Endodermal cell (in vitro differentiated cells): Measurements from ENCODE around the gene NUDCD3. TPM values are rescaled to one million over a fixed set of nuclear protein-coding genes. Genes with fewer than 3 reads are reported as not detected.
A peak's percentile ranks its signal among the peaks of the same experiment; 100 is the strongest.

Experiments
- DNase-seq: peaks from one replicate; pipeline ENCODE4 v3.0.0-alpha.2; 2017
- H3K27ac ChIP-seq: 2 replicates; pipeline ENCODE4 v1.5.1; 2013; ENCODE audit warnings: mild to moderate bottlenecking, low read depth, low read length, moderate library complexity
- H3K27me3 ChIP-seq: 2 replicates; pipeline ENCODE4 v1.6.1; 2013; ENCODE audit warnings: mild to moderate bottlenecking, low read length, moderate library complexity; ENCODE audit not compliant: insufficient read depth, control insufficient read depth, poor library complexity, severe bottlenecking
- H3K36me3 ChIP-seq: 2 replicates; pipeline ENCODE4 v1.7.0; 2013; ENCODE audit warnings: mild to moderate bottlenecking, low read length, moderate library complexity; ENCODE audit not compliant: control insufficient read depth, insufficient read depth
- H3K4me1 ChIP-seq: one replicate; pipeline ENCODE4 v1.7.0; 2013; ENCODE audit warnings: low read length; ENCODE audit not compliant: control insufficient read depth, insufficient read depth
- H3K4me3 ChIP-seq: 2 replicates; pipeline ENCODE4 v1.5.1; 2013; ENCODE audit warnings: mild to moderate bottlenecking, low read length, moderate library complexity
- H3K9ac ChIP-seq: 2 replicates; pipeline ENCODE4 v1.6.1; 2013; ENCODE audit warnings: mild to moderate bottlenecking, low read length, moderate library complexity; ENCODE audit not compliant: poor library complexity, severe bottlenecking; ENCODE audit errors: extremely low read depth
- H3K9me3 ChIP-seq: 2 replicates; pipeline ENCODE4 v1.6.1; 2013; ENCODE audit warnings: mild to moderate bottlenecking, low read length, moderate library complexity; ENCODE audit not compliant: control insufficient read depth
- H3K27ac Mint-ChIP-seq: 2 replicates; pipeline ENCODE4 v1.8.0; 2020; ENCODE audit warnings: mixed read lengths
- H3K27me3 Mint-ChIP-seq: 2 replicates; pipeline ENCODE4 v1.8.0; 2021; ENCODE audit warnings: mild to moderate bottlenecking, mixed read lengths; ENCODE audit not compliant: insufficient read depth
- H3K36me3 Mint-ChIP-seq: 2 replicates; pipeline ENCODE4 v1.8.0; 2020; ENCODE audit warnings: low read depth, mixed read lengths
- H3K4me1 Mint-ChIP-seq: 2 replicates; pipeline ENCODE4 v1.8.0; 2020; ENCODE audit warnings: mixed read lengths
- H3K4me3 Mint-ChIP-seq: 2 replicates; pipeline ENCODE4 v1.8.0; 2020; ENCODE audit warnings: mild to moderate bottlenecking, moderate library complexity, mixed read lengths
- H3K9me3 Mint-ChIP-seq: 2 replicates; pipeline ENCODE4 v1.8.0; 2020; ENCODE audit warnings: mild to moderate bottlenecking, mixed read lengths
- CTCF ChIP-seq: fragments of 200-600 bp; sonication (generic); conservative IDR thresholded peaks from 2 replicates; pipeline ENCODE4 v1.5.0; 2021; ENCODE audit warnings: antibody characterized with exemption, mild to moderate bottlenecking
- WGBS, 2 experiments: methylation state at CpG; one replicate each; pipeline versions ENCODE4 v1.1.5 to v1.1.7; 2013; ENCODE audit warnings: missing lambda C conversion rate in 2 of 2, mixed read lengths in 1 of 2; ENCODE audit not compliant: insufficient coverage in 1 of 2, insufficient read length in 1 of 2; 5-methylcytosine and 5-hydroxymethylcytosine counted together
- total RNA-seq, 2 donors: library from RNA; stranded (reverse); fragmentation: NEBNext Ultra II Directional in 1 of 2; extraction: Animal tissue kit (Norgen Biotek cat#: 25700) in 1 of 2; gene quantifications; 2 replicates in 1 of 2; 3 replicates in 1 of 2; pipeline ENCODE4 v1.2.1, GENCODE V29; 2021

NUDCD3 gene
- total RNA-seq, 2 donors from 2014 or later = 80.8 to 116 TPM

DNA sequence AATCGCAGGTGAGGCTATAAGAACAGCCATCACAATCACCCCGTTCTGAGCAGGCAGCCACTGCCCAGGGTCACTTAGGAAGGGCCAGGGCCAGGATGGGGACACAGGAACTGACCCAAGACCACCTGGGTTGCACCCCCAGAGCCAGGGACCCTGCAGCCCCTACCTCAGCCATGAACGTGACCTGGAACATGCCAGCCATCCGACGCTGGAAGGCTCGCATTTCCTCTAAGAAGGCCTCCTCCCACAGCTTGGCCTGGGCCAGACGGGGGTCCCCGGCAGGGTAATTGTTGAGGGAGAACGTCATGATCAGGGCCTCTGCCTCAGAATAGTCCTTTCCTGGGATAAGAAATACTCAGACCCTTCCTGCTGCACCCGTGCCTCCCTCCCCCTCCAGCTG is 45.6 kb upstream of the NUDCD3 start:
- H3K27ac Mint-ChIP-seq = no peak overlapping the region
- 91 to 92% methylated on average over 10 of the region's 10 CpGs for WGBS, 2 experiments

DNA sequence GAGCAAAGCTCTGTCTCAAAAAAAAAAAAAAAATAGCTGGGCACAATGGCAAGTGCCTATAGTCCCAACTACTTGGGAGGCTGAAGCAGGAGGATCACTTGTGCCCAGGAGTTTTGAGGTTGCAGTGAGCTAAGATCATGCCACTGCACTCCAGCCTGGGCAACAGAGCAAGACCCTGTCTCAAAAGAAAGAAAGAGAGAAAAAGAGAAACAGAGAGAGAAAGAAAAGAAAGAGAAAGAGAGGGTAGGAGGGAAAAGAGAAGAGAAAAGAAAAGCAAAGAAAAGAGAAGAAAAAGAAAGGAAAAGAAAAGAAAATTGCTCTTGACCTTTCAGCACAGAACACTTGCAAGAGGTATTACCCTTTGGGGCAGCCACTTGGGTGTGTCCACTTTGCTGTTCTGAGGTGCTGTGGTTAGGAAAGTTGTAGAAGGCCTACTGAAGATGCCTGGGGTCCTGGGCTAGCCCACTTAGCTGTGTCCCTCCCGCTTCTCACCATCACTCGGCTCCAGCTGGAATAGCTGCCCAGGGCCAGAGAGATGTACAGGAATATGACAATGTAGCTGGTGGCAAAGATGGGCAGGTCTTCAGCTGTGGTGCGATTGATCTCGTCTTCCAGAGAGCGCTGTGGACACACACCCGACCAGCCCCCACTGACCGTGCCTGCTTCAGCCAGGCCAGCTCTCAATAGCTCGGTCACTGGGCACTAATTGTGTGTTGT is 45.0 kb upstream of the NUDCD3 start:
- Mint-ChIP-seq H3K36me3 (no peaks in the 10 kb centered on the region), H3K9me3 (no peaks in the 10 kb centered on the region), H3K4me3 (no peak overlapping the region), H3K27ac (no peak overlapping the region), H3K27me3 (peaks cover 2% of the 10 kb centered on the region), H3K4me1 (peaks cover 4% of the 10 kb centered on the region)
- TF ChIP-seq CTCF = no peak
- WGBS, 2 experiments = 89 to 100% methylated on average over 1 to 8 of the region's 8 CpGs
- Histone ChIP-seq H3K9me3 (no peaks in the 10 kb centered on the region), H3K4me1 (no peaks in the 10 kb centered on the region), H3K9ac (no peak overlapping the region), H3K27ac (no peak overlapping the region), H3K36me3 (no peaks in the 10 kb centered on the region), H3K4me3 (no peak overlapping the region), H3K27me3 (no peaks in the 10 kb centered on the region)
- DNase-seq = no peak

More for the DNA sequence above, 45.6 kb upstream of the NUDCD3 start:
- Mint-ChIP-seq H3K27me3 (no peaks in the 10 kb centered on the region), H3K4me3 (no peak overlapping the region), H3K4me1 (peaks cover 4% of the 10 kb centered on the region), H3K36me3 (no peaks in the 10 kb centered on the region), H3K9me3 (no peaks in the 10 kb centered on the region)
- H3K9ac ChIP-seq = no peak overlapping the region
- H3K9me3 ChIP-seq = no peaks in the 10 kb centered on the region
- H3K4me3 ChIP-seq = no peak overlapping the region
- H3K27ac ChIP-seq = no peak overlapping the region
- H3K27me3 ChIP-seq = no peaks in the 10 kb centered on the region
- no peak for DNase-seq
- no peaks in the 10 kb centered on the region for H3K4me1 ChIP-seq
- no peaks in the 10 kb centered on the region for H3K36me3 ChIP-seq
- no peak for TF ChIP-seq CTCF

DNA sequence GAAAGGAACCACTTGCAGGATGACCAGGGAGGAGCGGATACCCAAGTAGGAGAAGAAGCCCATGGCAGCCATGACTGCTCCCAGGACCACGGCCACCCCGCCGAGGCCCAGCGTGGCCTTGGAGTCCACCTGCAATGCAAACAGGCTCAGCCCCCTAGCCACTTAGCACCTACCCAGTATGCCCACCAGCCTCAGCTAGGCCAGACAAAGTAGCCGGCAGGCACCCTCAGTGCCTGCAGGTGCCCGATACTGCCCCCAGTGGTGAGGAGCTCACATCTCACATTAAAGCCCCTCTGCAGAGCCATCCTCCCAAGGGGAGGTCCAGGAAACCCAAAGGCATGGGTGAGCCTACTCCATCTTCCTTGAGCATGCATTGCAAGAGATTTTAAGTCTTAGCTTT is 44.0 kb upstream of the NUDCD3 start:
- H3K36me3 Mint-ChIP-seq = no peaks in the 10 kb centered on the region
- Histone ChIP-seq H3K27ac (no peak overlapping the region), H3K4me3 (no peak overlapping the region), H3K36me3 (no peaks in the 10 kb centered on the region), H3K9ac (no peak overlapping the region), H3K27me3 (no peaks in the 10 kb centered on the region), H3K4me1 (no peaks in the 10 kb centered on the region), H3K9me3 (no peaks in the 10 kb centered on the region)
- H3K4me3 Mint-ChIP-seq = no peak overlapping the region
- H3K27me3 Mint-ChIP-seq = peaks cover 2% of the 10 kb centered on the region
- TF ChIP-seq CTCF = peak; percentile 90
- WGBS, 2 experiments = 61 to 63% methylated on average over 5 to 7 of the region's 7 CpGs
- no peaks in the 10 kb centered on the region for H3K4me1 Mint-ChIP-seq
- H3K9me3 Mint-ChIP-seq = no peaks in the 10 kb centered on the region
- DNase-seq = peak; percentile 93
- H3K27ac Mint-ChIP-seq = no peak overlapping the region
